Caco-2 (cell line): ENCODE data around the gene TEK. TPM values are rescaled to one million over a fixed set of nuclear protein-coding genes. Genes with fewer than 3 reads are reported as not detected.

Source experiments
- BruUV-seq: library from RNA; stranded (reverse); fragments of 400-500 nt; replicated peaks from 2 replicates; lab custom pipeline; 2021; lab: Mats Ljungman, UMichigan
- CTCF ChIA-PET: fragments of 300-600 bp; sonication (Branson Sonifier 250); formaldehyde crosslinking; loops from one replicate; lab custom pipeline; 2022; ENCODE audit warnings: antibody characterized with exemption; lab: Charles Lee
- POLR2A ChIA-PET: fragments of 300-600 bp; sonication (Branson Sonifier 250); formaldehyde crosslinking; loops from one replicate; lab custom pipeline; 2022; ENCODE audit warnings: antibody characterized with exemption; lab: Charles Lee
- DNase-seq, 2 experiments: peaks; one replicate each; pipeline versions ENCODE4 v3.0.0 to v3.0.0-alpha.2; 2020 to 2022
- H3K27me3 ChIP-seq: replicated peaks from 2 replicates; pipeline ENCODE4 v1.6.0; 2011; ENCODE audit warnings: low read length; ENCODE audit not compliant: control insufficient read depth, insufficient read depth
- H3K36me3 ChIP-seq: 2 replicates; pipeline ENCODE4 v1.5.1; 2011; ENCODE audit warnings: low read length; ENCODE audit not compliant: control insufficient read depth, insufficient read depth
- H3K4me1 ChIP-seq: fragments of 250-450 bp; sonication (Bioruptor Pico); 2 replicates; pipeline ENCODE4 v1.5.1; 2020; ENCODE audit warnings: mild to moderate bottlenecking
- H3K4me3 ChIP-seq: 2 replicates; pipeline ENCODE4 v1.5.1; 2011; ENCODE audit warnings: low read depth, mild to moderate bottlenecking, control low read depth, low read length
- H3K9me3 ChIP-seq: fragments of 250-450 bp; sonication (Bioruptor Pico); 2 replicates; pipeline ENCODE4 v1.5.1; 2020; ENCODE audit warnings: mild to moderate bottlenecking, moderate library complexity
- H3K27ac Mint-ChIP-seq: one replicate; pipeline ENCODE4 v1.8.0; 2022; ENCODE audit warnings: mixed read lengths; ENCODE audit not compliant: unreplicated experiment
- H3K27me3 Mint-ChIP-seq: one replicate; pipeline ENCODE4 v1.8.0; 2022; ENCODE audit warnings: mixed read lengths; ENCODE audit not compliant: insufficient read depth, unreplicated experiment
- H3K36me3 Mint-ChIP-seq: one replicate; pipeline ENCODE4 v1.8.0; 2022; ENCODE audit warnings: mild to moderate bottlenecking, mixed read lengths; ENCODE audit not compliant: insufficient read depth, unreplicated experiment
- H3K4me1 Mint-ChIP-seq: one replicate; pipeline ENCODE4 v1.8.0; 2022; ENCODE audit warnings: low read depth, mixed read lengths; ENCODE audit not compliant: unreplicated experiment
- H3K4me3 Mint-ChIP-seq: one replicate; pipeline ENCODE4 v1.8.0; 2022; ENCODE audit warnings: mild to moderate bottlenecking, moderate library complexity, mixed read lengths; ENCODE audit not compliant: unreplicated experiment
- H3K9me3 Mint-ChIP-seq: one replicate; pipeline ENCODE4 v1.8.0; 2022; ENCODE audit warnings: mixed read lengths; ENCODE audit not compliant: unreplicated experiment
- intact Hi-C: fragments of 100-400 bp; cut with micrococcal nuclease; formaldehyde crosslinking; loops from one replicate; pipeline ENCODE4 v1.10.0; 2022; ENCODE audit not compliant: unreplicated experiment
- total RNA-seq: library from RNA; stranded (reverse); gene quantifications from 2 replicates; pipeline ENCODE4 v1.2.3, GENCODE V29; 2022
- TF ChIP-seq, protein P1 (sequence below), 2 experiments: fragments of 200-600 bp in 1 of 2; IDR thresholded peaks; 1 replicate in 1 of 2; 2 replicates in 1 of 2; pipeline versions ENCODE4 v1.5.1 to v1.8.0; 2011 to 2022; ENCODE audit warnings: antibody characterized with exemption in 1 of 2, control low read depth in 1 of 2, inconsistent platforms in 1 of 2, low read depth in 1 of 2, low read length in 1 of 2, mild to moderate bottlenecking in 1 of 2, moderate library complexity in 1 of 2; ENCODE audit not compliant: insufficient read depth in 1 of 2, severe bottlenecking in 1 of 2, unreplicated experiment in 1 of 2

TEK gene
- total RNA-seq, 1 experiment from 2014 or later: not detected

DNA sequence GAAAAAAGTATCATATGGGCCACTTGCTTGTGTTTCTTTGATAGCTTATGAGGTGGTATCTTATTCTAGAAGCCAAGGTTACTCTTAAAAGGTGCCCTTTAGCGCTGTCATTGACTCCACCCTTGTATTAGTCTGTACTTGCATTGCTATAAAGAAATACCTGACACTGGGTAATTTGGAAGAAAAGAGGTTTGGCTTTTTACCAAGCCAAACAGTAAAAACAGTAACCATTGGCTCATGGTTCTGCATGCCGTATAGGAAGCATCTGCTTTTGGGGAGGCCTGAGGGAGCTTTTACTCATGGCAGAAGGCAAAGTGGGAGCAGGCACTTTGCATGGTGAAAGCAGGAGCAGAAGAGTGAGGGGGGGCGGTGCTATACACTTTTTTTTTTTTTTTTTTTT lies 87.4 kb downstream of the TEK start:
- H3K4me1 ChIP-seq: no peaks in the 10 kb centered on the region
- TF ChIP-seq, protein P1, sequence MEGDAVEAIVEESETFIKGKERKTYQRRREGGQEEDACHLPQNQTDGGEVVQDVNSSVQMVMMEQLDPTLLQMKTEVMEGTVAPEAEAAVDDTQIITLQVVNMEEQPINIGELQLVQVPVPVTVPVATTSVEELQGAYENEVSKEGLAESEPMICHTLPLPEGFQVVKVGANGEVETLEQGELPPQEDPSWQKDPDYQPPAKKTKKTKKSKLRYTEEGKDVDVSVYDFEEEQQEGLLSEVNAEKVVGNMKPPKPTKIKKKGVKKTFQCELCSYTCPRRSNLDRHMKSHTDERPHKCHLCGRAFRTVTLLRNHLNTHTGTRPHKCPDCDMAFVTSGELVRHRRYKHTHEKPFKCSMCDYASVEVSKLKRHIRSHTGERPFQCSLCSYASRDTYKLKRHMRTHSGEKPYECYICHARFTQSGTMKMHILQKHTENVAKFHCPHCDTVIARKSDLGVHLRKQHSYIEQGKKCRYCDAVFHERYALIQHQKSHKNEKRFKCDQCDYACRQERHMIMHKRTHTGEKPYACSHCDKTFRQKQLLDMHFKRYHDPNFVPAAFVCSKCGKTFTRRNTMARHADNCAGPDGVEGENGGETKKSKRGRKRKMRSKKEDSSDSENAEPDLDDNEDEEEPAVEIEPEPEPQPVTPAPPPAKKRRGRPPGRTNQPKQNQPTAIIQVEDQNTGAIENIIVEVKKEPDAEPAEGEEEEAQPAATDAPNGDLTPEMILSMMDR (IDR thresholded peaks at IDR 0.05; ENCODE audit: insufficient read depth in 1 of 2, low read depth in 1 of 2, low read length in 1 of 2, severe bottlenecking in 1 of 2, unreplicated experiment in 1 of 2): no peak
- BruUV-seq: no TSS peak
- DNase-seq: no peak
- no peaks in the 10 kb centered on the region for H3K4me1 Mint-ChIP-seq
- no peaks in the 10 kb centered on the region for H3K36me3 Mint-ChIP-seq
- no peak overlapping the region for H3K4me3 ChIP-seq
- no peaks in the 10 kb centered on the region for H3K9me3 Mint-ChIP-seq
- no peaks in the 10 kb centered on the region for H3K27me3 ChIP-seq
- no peaks in the 10 kb centered on the region for H3K36me3 ChIP-seq
- ChIA-PET POLR2A (no interaction called here), CTCF (no interaction called here)
- H3K27me3 Mint-ChIP-seq: no peaks in the 10 kb centered on the region
- H3K4me3 Mint-ChIP-seq: no peak overlapping the region
- intact Hi-C loops: no loop called here
- H3K27ac Mint-ChIP-seq: no peak overlapping the region
- no peaks in the 10 kb centered on the region for H3K9me3 ChIP-seq

DNA sequence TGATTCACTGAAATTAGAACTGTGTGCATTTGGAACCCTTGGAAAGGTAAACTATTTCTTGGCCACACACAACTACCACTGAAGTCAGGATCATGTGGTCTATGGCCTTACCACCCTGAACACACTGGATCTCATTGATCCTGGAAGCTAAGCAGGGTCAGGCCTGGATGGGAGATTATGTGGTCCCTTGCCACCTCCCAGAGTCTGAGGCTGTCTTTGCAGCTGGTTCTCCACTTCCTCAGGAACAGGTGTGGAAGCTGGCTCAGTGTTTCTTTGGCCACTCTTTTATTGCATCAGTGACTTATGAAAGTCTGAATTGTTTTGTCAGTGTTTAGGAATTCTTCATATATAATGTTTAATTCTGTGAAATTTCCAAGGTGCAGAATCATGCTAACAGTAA lies 89.2 kb downstream of the TEK start:
- no peaks in the 10 kb centered on the region for H3K27me3 ChIP-seq
- H3K9me3 ChIP-seq: no peaks in the 10 kb centered on the region
- TF ChIP-seq, protein P1 (IDR thresholded peaks at IDR 0.05; ENCODE audit: insufficient read depth in 1 of 2, low read depth in 1 of 2, low read length in 1 of 2, severe bottlenecking in 1 of 2, unreplicated experiment in 1 of 2): no peak
- H3K9me3 Mint-ChIP-seq: no peaks in the 10 kb centered on the region
- no peak overlapping the region for H3K4me3 ChIP-seq
- no peaks in the 10 kb centered on the region for H3K4me1 Mint-ChIP-seq
- no peaks in the 10 kb centered on the region for H3K36me3 Mint-ChIP-seq
- H3K27ac Mint-ChIP-seq: no peak overlapping the region
- no peaks in the 10 kb centered on the region for H3K27me3 Mint-ChIP-seq
- CTCF ChIA-PET: no interaction called here
- no peak for DNase-seq
- H3K36me3 ChIP-seq: no peaks in the 10 kb centered on the region
- intact Hi-C loops: no loop called here
- POLR2A ChIA-PET: no interaction called here
- H3K4me1 ChIP-seq: no peaks in the 10 kb centered on the region
- no peak overlapping the region for H3K4me3 Mint-ChIP-seq
- no TSS peak for BruUV-seq

GRCh38 chr9:27202056-27202455 lies 93.0 kb downstream of the TEK start:
- Histone ChIP-seq H3K4me1 (no peaks in the 10 kb centered on the region), H3K36me3 (no peaks in the 10 kb centered on the region), H3K27me3 (no peaks in the 10 kb centered on the region), H3K9me3 (no peaks in the 10 kb centered on the region), H3K4me3 (no peak overlapping the region)
- no TSS peak for BruUV-seq
- Mint-ChIP-seq H3K27ac (no peak overlapping the region), H3K36me3 (no peaks in the 10 kb centered on the region), H3K27me3 (no peaks in the 10 kb centered on the region), H3K4me3 (no peak overlapping the region), H3K9me3 (no peaks in the 10 kb centered on the region), H3K4me1 (no peaks in the 10 kb centered on the region)
- DNase-seq: no peak
- TF ChIP-seq, protein P1 (IDR thresholded peaks at IDR 0.05; ENCODE audit: insufficient read depth in 1 of 2, low read depth in 1 of 2, low read length in 1 of 2, severe bottlenecking in 1 of 2, unreplicated experiment in 1 of 2): no peak
- CTCF ChIA-PET: no interaction called here
- intact Hi-C loops: no loop called here
- POLR2A ChIA-PET: no interaction called here
